GM19035 (cell line): ENCODE results near the gene AAK1.
"Not testable (repeated sequence)": the region's sequence is repeated elsewhere in the genome, so short reads cannot be mapped to it uniquely, and the experiment has no call there.

Source experiments
- ATAC-seq: cut with Tn5 transposase; IDR thresholded peaks from one replicate; pipeline ENCODE4 v1.9.1; 2021; ENCODE audit not compliant: unreplicated experiment

Gene AAK1

GRCh38 chr2:69462780-69463179 is 180.8 kb downstream of the AAK1 start:
- no peak for ATAC-seq

GRCh38 chr2:69461404-69461803 is 182.1 kb downstream of the AAK1 start:
- ATAC-seq: no peak

GRCh38 chr2:69459936-69460335 is 183.6 kb downstream of the AAK1 start:
- ATAC-seq: no peak

- no peak for ATAC-seq
These were observed 186.5 kb downstream of the AAK1 start for GRCh38 chr2:69456950-69457445.

- ATAC-seq: no peak
These were observed 187.4 kb downstream of the AAK1 start for GRCh38 chr2:69456154-69456553.

- no peak for ATAC-seq
These were observed 188.6 kb downstream of the AAK1 start for GRCh38 chr2:69454976-69455375.

GRCh38 chr2:69453475-69454129 is 189.9 kb downstream of the AAK1 start:
- ATAC-seq: peak; percentile 78

- no peak for ATAC-seq
These were observed 190.9 kb downstream of the AAK1 start for GRCh38 chr2:69452687-69453086.

GRCh38 chr2:69450735-69451416 is 192.7 kb downstream of the AAK1 start:
- no peak for ATAC-seq

GRCh38 chr2:69449906-69450305 is 193.6 kb downstream of the AAK1 start:
- ATAC-seq: no peak

GRCh38 chr2:69443673-69444072 is 199.9 kb downstream of the AAK1 start:
- not testable (repeated sequence) for ATAC-seq

GRCh38 chr2:69439499-69439898 is 204.0 kb downstream of the AAK1 start:
- not testable (repeated sequence) for ATAC-seq

GRCh38 chr2:69438580-69438979 is 205.0 kb downstream of the AAK1 start:
- ATAC-seq: no peak

- ATAC-seq: peak; percentile 5
These were observed 205.8 kb downstream of the AAK1 start for GRCh38 chr2:69437751-69438154.

- ATAC-seq: peak; percentile 95
These were observed 206.4 kb downstream of the AAK1 start, which contains the start of gene NFU1 for GRCh38 chr2:69436938-69437750. Gene NFU1 (minus strand): TSS chr2:69437435. CDS start chr2:69437422, 13 bp downstream.

- no peak for ATAC-seq
These were observed 207.0 kb downstream of the AAK1 start for GRCh38 chr2:69436596-69436937.

GRCh38 chr2:69434753-69435152 is 208.8 kb downstream of the AAK1 start:
- no peak for ATAC-seq

GRCh38 chr2:69429491-69430183 is 213.9 kb downstream of the AAK1 start:
- no peak for ATAC-seq

GRCh38 chr2:69428981-69429380 is 214.6 kb downstream of the AAK1 start:
- ATAC-seq: no peak

- no peak for ATAC-seq
These were observed 219.1 kb downstream of the AAK1 start for GRCh38 chr2:69424419-69424818.

- no peak for ATAC-seq
These were observed 221.3 kb downstream of the AAK1 start for GRCh38 chr2:69422198-69422597.
